Stimulated activated CD4-positive, alpha-beta T cell treated with anti-CD3 and anti-CD28 coated beads, Interleukin-4, amount 100 ng/mL, for 48 hours (primary cell): ENCODE measurements around the gene ITM2B.
"Not testable (repeated sequence)": the region's sequence is repeated elsewhere in the genome, so short reads cannot be mapped to it uniquely, and the experiment has no call there.

Experiments
- DNase-seq, 2 donors: peaks; one replicate each; pipeline ENCODE4 v3.0.0-alpha.2; 2020; ENCODE audit warnings: low read depth in 2 of 2

The ITM2B gene

DNA sequence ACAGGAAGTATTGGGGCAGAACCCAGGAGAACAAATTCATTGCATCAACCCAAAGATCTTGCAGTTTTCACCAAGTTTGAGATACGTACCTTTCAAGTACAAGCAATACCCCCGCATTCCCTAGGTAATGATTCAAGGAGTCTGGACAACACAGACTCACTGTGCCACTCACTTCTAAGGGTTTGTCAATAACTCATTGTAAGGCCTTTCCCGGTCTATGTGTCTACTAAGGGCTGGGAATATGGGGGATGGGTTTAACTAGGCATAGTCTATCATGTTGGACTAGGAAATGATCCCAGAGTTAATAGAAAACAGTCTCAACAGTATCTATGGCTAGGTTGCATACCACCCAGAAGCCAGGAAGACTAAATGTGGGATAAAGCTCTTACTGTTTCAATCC lies 8.3 kb upstream of the ITM2B start:
- DNase-seq: no peak

DNA sequence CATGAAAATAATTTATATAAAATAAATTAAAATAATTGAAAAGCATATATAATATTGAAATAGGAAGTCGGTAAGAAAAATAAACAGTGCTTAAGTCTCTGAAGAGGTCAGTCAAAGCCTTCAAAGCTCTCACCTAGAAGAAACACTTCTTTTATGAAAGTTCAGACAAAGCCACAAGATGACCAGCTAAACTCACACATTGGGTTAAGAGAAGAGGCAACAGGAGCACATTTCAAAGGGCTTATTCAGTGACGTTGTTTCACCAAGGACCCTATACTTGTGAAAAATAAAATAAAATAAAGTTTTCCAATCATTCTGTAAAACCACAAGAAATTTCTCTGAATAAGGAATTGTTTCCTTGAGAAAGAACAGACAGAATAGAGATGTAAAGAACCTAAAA lies 2.5 kb upstream of the ITM2B start:
- DNase-seq: no peak

DNA sequence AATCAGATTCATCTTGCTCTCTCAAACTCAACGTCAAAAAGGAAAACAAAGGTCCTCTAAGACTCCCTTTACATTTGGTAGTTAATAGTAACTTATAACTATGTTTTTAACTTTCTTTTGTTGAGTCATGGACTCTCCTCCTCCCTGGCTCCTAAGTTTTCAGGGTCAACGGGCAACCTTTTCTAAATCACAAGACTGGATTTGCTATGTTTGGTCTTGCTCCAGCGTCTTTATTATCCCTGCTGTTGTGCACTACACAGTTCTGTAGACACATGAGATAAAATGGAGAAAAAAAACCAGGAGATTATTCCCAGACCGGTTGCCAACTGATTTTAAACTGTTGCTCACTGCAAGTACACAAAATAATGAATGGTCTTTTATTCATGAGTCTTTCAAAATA lies 1.9 kb upstream of the ITM2B start:
- DNase-seq: no peak

DNA sequence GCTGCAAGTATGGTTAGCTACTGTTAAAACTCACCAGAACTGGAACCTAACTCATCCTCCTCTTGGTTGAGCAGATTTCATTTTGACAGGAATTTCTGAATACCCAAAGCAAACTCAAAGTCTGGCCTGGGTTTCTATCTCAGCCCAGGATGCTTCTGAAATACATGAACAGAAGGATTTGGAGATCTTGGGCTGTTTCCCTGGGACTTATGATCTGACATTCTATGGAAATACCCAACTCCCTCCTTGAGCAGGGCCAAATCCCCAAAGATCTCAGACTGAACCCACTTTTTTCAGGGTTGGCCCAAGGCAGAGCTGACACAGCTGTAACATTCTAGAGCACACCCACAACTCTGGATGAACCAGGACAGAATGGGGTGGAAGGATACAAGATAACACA lies 1.1 kb upstream of the ITM2B start:
- DNase-seq: no peak

DNA sequence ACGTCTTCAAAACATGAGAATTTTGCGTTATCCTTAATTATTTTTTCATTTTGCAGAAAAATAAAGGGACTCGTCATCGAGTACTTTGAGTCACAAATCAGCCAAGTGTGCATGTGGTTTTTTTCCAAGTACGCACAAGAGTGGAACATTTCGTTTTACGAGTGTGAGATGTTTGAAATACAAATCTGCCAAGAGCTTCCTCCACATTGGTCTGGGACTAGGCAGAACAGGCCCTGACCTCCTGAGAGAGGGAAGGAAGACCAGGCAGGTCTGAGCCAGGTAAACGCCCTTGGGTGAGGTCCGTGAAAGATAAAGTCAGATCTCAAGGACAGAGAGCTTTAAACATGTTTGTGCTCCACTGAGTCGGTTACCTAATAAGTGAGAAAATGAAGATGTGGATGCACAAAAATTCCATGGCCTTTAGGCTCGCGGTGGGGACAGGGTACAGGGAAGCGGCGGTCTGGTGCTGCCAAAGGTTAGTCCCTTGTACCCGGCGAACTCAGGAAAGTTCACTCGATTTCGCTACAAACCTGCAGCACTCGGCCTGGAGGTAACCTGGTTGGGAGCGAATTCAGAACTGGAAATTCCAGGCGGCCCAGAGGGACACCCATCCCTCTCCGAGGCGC lies 473 bp upstream of the ITM2B start:
- DNase-seq: no peak

DNA sequence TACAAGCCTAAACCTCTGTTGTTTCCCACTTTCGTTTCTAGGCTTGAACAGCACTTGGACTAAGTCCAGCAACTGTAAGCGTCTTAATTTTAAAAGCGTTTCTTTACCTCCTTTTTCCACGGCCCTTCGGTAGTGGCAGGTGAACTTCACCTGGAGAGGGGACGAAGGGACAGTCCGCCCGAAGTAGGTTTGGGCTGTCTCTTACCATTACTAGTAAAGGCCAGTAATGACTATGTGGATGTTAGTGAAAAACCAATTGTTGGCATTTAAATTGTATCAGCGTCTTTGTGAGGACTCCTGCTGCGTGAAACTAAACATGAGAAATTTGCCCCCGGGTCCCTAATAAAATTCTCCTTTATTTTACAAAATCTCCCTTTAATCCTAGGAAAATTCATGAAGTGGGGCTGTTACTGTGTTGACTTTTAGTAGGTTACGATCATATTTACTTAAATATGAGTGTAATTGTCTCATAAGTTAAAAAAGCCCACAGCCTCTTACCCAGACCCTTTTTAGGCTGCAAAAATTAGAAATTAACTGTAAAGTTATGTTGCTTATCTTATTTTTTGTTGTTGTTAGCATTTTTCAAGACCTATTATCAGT lies 983 bp downstream of the ITM2B start:
- DNase-seq: no peak

DNA sequence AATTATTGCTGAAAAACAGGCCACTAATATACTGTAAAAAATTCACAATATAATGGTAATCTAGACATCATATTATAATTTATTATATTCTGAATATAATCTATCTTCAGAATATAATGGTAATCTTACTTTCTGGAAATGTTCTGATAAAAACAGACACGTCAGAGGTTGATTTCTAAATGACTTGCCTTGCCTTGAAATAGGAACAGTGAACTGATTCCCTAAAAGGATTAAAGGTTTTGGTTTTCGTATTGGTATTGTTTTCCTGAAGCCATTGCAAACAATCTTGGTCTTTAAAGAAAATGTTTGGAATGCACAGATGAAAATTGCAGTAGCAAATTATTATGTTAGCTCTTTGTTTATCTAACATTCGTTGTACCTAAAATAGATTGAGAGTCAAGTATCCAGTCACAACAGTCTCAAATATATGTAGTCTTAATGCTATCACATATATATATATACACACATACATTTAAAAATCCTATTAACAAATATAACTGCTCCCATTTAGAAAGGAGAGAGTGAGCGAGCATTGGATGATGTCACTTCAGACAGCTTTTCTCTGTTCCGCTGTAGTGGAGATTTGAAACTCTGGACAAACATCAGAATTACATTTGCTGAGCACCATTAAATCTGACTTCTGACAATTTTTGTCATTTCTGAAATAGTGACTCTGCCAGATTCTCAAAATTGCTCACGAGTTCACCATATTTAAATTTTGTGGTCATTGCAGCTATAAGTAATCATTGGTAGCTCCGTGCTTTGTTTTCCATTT lies 1.7 kb downstream of the ITM2B start:
- no peak for DNase-seq

DNA sequence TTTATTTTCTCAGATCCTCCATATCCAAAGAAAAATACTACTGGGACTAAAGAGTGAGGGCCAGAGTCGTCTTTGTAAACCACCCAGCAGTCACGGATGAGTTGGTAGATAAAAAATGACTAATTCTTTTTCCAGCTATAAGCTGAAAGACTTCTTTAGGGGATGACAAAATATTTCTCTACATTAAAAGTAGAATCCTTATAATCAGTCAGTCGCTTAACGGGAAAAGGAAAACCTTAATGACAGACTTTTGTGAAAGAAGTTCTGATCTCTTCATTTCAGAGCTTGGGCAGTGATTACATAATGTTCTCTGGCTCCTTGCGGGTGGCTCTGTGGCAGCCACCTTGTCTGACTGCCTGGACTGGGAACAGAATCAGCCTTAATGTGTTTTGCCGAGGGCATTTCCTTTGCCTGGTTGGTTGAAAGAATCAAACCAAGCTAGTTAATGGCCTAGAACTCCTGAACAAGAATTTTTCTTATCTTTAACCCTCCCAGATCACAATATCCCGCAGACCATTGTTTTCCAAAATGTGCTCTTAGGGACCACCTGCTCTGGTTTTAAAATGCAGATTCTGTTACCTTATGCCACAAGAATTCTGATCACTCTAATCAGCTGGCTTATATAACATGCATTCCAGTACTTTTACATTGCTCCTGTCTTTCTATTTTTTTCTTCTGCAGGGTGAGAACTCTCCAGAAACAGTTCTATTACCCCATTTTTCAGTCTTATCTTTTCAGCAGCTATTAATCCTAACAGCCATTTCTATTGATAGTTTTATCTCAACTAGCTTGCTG lies 2.5 kb downstream of the ITM2B start:
- DNase-seq: no peak

DNA sequence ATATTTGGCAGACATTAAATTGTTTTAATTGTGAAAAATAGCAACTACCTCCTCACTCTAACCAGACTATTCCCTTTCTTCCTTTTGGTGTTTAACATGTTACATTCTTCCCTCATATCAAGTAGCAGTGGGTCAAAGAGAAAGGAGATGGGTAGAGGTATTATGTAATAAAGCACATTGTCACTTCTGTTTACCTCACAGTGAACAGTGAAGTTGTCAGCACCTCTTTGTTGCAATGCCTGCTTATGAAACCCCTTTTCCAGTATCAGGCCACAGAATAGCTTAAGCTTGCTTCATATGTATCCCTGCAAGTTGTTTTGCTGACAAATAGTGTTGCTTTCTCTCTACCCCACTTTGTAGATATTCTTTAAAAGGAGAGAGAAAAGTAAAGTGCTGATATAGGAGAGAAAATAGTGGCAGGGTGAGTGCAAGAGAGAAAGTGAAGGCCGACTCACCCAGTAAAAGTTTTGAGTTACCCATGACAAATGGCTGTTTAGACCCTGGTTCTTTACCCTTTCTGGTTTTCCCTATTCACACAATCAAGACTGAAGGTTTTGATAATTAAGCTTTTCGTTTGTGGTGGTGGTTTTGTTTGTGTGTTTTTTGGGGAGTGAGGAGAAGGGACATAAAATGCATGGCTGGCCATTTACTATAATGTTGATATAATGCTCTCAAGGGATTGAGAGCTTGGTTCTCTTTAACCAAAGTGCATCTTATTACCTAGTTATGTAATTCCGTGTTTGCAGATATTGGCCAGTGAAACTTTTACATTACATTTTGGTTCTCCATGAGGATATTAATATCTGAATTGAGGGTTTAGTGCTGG lies 3.7 kb downstream of the ITM2B start:
- DNase-seq: no peak

DNA sequence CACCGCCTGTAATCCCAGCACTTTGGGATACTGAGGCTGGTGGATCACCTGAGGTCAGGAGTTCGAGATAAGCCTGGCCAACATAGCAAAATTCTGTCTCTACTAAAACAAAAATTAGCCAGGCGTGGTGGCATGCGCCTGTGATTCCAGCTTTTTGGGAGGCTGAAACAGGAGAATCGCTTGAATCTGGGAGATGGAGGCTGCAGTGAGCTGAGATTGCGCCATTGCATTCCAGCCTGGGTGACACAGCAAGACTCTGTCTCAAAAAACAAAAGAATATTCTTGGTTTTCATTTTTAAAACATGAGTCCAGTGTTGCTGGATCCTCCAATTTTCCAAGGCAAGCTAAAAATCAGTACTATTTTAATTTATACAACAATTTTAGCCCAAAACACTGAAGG lies 6.4 kb downstream of the ITM2B start:
- DNase-seq: not testable (repeated sequence)

DNA sequence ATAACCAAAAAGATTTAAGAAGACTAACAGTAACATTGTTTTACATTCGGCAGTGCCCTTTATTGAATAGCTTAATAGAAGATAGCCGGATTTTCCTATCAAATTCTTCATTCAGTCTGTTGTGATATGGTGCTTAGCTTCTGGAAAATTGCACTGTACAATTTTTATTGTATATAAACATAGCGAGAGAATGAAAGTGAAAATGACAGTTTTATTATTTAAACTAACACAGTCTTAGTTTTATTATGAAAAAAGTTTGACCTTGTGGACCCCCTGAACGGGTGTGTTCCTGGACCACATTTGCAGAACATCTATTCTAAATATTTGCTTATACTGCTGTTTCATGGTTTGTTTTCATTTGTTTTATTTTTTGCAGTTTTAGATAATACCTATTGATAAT lies 8.6 kb downstream of the ITM2B start:
- DNase-seq: no peak

DNA sequence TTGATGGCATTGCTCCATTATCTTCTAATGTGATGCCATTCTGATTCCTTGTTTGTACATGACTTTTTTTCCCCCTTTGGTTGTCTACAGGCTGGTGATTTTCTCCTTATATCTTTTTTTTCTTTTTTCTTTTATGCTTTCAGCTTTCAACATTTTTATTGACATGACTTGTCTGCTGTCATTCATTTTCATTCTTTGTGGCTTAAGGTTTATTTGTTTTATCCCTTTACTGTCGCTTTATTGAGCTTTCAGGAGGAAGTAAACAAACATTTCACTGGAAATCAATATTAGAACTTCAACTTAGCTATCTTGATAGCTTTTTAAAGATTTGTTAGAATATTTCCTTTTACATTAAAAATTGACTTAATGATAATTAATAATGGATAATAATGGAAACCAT lies 9.7 kb downstream of the ITM2B start:
- DNase-seq: no peak

DNA sequence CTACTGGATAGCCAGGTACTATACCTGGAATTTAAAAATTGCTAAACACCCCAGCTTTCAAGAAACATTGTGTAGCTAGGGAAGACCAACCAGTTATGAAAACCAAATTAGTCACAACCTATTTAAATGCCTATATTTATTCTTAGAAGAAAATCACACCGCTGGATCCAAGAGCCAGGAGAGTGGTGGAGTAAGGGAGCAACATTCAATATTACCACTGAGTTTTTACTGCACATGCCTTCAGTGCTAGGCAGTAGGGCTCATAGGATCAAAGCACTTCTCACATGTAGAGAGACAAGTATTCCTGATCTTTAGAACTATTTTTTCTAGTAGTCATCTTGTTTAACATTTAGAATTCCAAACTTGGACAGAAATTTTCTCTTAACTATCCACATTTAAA lies 11.2 kb downstream of the ITM2B start:
- DNase-seq: no peak

DNA sequence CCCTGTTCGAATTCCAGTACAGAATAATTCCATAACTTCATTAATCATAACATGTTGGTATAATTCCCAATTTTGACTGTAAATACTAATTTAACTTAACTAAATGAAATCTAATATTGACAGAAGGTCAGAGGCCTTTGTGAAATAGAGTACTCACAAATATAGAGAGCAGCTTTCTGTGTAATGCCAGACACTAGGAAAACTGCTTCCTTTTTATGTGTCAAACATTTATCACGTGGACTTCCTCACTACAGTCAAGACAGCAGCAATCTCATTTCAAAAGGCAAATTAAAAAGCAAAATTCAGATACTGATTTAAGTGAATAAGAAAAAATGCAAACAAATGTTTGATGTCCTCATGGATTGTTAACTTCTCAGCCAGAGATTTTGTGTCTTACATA lies 13.1 kb downstream of the ITM2B start:
- DNase-seq: no peak

DNA sequence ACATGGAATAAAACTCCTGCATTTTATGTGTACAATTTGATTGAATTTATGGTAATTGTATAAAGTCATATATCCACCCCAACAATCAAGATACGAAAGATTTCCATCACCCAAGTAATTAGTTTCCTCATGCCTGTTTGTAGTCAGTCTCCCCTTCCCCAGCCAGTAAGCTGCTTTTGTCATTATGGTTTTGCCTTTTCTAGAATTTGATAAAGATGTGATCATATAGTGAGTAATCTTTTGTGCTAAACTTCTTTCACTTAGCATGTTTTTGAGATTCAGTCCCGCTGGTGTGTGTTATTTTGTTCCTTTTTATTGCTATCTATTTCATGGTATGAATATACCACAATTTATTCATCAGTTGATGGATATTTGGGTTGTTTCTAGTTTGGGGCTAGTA lies 16.0 kb downstream of the ITM2B start:
- DNase-seq: no peak

DNA sequence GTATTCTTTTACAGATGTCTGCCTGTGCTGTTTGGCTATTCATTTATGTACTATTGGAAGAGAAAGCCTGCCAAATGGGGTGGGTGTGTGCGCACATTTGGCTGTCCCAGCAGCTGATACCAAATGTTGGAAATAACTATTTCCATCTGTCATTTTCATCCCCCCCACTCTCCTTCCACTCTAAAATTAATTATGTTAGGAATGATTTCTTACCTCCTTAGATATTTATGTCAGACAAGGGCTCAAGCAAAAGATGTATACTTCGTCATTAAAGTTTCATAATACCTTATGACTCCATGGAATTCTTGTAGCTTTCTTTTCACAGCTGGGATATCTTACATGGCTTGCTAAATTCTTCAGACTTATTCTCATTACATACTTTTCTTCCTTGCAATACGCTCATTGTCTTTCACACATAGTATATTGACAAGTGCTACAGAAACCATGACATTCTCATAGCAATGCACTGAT lies 18.6 kb downstream of the ITM2B start:
- DNase-seq: no peak

DNA sequence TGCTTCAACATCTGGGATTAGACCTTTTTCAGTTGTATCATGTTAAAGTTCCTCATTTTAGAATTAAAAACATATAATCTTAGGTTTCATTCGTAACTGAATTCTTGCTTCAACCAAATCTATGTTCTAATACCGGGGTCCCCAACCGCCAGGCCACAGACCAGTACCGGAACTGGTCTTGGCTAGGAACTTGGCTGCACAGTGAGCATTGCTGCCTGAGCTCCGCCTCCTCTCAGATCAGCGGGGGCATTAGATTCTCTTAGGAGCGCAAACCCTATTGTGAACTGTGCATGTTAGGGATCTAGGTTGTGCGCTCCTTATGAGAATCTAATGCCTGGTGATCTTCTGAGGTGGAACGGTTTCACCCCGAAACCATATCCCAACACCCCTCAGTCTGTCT lies 19.2 kb downstream of the ITM2B start:
- DNase-seq: no peak

DNA sequence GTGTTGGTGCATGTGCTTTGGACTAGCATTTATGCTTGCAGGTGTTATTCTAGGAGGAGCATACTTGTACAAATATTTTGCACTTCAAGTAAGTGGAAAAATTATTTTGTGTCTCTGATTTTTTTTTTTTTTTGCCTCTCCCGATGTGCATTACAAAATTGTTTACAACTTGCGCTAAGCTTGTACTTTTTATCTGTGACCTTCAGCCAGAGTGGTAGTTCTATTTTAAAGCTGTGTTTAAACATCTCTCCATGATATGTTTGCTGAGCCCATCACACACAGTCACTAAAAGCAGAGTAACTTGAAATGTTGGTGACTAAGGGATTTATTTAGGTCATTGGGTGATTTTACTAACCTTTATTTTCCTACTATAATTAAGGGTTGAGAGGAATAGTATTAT lies 20.8 kb downstream of the ITM2B start:
- DNase-seq: no peak

DNA sequence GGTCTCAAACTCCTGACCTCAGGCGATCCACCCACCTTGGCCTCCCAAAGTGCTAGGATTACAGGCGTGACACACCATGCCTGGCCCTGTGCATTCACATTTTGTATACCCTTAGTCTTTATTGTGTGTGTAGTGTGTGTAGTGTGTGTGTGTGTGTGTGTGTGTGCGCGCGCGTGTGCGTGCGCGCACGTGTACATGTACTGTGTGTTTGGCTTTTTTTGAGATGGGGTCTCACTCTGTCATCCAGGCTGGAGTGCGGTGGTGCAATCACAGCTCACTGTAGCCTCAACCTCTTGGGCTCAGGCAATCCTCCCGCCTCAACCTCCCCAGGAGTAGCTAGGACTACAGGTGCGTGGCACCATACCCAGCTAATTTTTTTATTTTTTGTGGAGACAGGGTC lies 22.1 kb downstream of the ITM2B start:
- DNase-seq: no peak

DNA sequence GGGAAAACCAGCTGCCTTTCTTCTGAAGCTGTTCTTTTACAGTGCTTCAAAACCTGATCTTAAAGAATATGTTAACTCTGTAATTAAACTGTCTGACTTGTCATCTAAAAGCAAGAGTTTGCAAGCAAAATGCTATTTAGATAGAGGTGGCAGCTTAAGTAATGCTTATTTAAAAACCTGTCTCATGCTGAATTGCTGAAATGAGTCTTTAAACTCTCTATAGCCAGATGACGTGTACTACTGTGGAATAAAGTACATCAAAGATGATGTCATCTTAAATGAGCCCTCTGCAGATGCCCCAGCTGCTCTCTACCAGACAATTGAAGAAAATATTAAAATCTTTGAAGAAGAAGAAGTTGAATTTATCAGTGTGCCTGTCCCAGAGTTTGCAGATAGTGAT lies 22.9 kb downstream of the ITM2B start:
- DNase-seq: no peak

DNA sequence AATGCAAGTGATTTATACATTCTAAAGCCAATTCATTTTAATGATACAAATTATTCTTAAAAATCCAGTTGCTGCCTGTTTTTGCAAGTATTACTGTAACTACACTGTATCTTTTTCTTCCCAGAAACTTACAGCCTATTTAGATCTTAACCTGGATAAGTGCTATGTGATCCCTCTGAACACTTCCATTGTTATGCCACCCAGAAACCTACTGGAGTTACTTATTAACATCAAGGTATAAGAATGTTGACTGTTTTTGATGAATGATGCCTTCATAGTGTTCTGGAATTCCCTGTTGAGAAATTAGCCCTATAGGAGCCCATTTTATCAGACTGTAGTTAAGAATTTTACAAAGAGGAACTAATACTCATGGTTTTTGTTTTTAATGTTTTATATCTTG lies 25.0 kb downstream of the ITM2B start:
- no peak for DNase-seq

DNA sequence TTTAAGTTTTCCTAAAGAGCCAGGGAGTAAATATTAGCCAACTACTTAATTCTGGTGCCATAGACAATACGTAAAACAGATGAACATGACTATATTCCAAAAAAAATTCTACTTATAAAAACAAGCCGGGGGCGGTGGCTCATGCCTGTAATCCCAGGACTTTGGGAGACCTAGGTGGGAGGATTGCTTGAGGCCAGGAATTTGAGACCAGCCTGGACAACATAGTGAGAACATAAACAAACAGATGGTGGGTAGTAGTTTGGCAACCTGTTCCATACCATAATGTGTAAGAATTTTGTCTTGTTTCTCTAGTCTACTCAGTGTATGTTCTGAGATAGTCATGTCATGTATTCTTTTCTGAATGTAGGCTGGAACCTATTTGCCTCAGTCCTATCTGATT lies 25.4 kb downstream of the ITM2B start:
- DNase-seq: no peak
